HG03442 (cell line): ENCODE data around the gene PSKH1.
A peak's percentile ranks its signal among the peaks of the same experiment; 100 is the strongest.
"Not testable (repeated sequence)": the region's sequence is repeated elsewhere in the genome, so short reads cannot be mapped to it uniquely, and the experiment has no call there.

Experiments
- ATAC-seq: cut with Tn5 transposase; IDR thresholded peaks from one replicate; pipeline ENCODE4 v1.9.1; 2021; ENCODE audit warnings: mild to moderate bottlenecking, moderate library complexity; ENCODE audit not compliant: unreplicated experiment

The PSKH1 gene

DNA sequence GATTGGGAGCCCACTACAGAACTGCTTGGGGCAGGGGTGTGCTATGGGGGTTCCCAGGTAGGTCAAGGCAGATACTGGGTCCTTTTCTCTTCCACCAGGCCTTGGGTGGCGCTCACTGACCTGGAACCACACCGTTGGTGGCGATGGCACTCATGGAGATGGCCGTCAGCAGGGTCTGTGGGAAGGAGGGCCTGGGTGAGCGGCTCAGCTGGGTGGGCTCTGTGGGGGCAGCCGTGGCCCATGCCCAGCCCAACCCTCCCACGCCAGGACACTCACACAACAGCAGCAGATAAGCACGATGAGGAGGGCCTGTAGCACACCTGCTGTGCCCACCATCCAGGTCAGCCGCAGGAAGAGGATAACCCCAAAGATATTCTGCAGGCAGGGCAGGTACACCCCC lies 64.6 kb downstream of the PSKH1 start:
- ATAC-seq = no peak

DNA sequence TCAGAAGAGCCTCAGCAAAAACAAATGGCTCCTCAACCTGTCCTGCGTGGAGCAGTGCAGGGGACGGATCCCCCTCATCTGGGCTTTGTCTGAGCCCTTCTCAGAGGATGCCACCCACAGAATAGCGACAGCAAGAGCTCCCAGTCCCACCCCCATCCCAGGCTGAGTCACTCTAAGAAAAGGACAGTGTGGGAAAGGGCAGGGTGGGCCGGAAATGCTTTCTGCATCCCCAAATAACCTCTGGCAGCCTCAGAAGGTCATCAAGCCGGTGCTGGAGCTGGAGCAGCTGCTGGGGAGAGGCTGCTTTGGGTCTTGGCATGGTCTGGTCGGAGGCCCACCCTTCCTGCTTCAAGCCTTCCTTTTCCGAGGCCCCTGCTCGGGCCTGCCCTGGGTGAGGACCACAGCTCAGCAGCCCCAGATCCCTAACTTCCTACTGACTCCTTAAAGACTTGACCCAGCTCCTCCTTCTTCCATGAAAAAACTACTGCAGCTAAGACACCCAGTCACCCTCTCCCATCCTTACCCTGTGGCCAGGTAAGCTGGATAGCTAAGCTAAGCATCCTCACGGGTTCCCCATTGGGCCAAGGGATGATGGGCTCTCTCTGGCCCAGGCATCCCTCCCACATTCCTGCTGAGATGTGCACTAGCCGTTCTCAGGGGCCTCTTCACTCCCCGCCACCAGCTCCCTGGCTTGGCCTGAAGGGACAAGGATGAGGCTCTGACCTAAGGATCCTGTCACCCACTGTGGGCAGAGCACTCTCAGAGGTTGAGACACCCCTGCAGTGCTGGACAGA lies 66.7 kb downstream of the PSKH1 start:
- ATAC-seq = no peak

- no peak for ATAC-seq
These were observed 68.5 kb downstream of the PSKH1 start for GRCh38 chr16:67961551-67961957.

GRCh38 chr16:67962135-67962534 lies 69.1 kb downstream of the PSKH1 start:
- no peak for ATAC-seq

- no peak for ATAC-seq
These were observed 70.2 kb downstream of the PSKH1 start for GRCh38 chr16:67963292-67963661.

GRCh38 chr16:67963662-67964321 lies 70.7 kb downstream of the PSKH1 start:
- ATAC-seq = no peak

DNA sequence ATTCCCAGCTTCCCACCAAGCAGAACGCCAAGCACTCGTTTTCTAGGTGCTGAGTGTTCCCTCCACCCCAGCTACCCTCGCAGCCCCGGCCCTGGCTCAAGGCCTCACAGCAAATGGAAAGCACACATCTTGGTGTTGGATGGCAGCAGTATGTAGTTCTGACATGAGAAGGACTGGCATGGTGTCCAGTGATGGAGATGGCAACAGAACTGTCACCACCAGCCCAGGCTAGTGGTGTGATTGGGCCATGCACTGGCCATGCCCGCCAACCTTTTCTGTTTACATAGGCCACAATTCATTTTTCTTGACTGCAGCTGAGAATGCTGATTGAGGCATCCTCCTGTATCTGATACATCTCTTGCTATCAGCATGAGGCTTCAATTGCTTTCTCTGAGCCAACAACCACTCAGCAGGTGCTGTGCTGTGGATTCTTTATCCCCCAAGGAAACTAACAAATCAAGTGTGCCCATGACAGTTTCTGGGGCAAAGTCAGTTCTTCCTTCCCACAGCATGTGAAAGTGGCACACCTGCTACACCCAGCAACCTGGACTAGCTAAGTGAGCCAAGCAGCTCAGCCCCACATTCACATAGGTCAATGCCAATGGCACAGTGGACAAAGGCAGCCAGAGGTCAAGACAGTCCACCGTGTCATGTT lies 71.5 kb downstream of the PSKH1 start:
- no peak for ATAC-seq

- ATAC-seq = no peak
These were observed 72.9 kb downstream of the PSKH1 start for GRCh38 chr16:67965668-67966548.

DNA sequence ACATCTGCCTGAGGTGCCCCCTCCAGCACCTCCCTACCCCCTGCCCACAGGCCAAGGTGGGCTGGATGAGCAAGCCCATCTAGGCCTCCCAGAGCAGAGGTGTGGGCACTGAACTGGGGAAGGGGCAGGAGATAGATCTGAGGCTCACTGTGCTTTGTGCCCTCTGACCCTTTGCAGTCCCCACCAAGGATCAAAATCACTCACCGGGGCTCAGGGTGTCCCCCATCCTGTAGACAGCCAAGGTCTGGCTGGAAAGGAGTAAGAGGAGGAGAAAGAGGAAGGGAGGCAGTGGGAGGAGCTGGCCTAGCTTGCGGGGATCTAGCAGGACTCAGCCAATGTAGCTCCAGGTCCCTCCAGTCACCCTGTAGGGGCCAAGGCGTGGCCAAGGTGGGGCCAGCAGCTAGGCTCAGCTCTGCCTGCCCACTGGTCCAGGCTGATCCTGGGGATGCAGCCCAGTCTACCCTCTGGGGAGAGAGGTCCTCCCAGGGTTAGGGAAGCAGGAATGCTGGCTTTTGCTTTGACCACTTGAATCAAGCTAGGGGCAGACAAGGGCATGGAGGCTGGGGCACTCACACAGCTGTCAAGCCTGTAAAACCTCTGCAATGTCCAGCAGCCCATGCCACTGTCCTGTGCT lies 73.6 kb downstream of the PSKH1 start:
- ATAC-seq = no peak

DNA sequence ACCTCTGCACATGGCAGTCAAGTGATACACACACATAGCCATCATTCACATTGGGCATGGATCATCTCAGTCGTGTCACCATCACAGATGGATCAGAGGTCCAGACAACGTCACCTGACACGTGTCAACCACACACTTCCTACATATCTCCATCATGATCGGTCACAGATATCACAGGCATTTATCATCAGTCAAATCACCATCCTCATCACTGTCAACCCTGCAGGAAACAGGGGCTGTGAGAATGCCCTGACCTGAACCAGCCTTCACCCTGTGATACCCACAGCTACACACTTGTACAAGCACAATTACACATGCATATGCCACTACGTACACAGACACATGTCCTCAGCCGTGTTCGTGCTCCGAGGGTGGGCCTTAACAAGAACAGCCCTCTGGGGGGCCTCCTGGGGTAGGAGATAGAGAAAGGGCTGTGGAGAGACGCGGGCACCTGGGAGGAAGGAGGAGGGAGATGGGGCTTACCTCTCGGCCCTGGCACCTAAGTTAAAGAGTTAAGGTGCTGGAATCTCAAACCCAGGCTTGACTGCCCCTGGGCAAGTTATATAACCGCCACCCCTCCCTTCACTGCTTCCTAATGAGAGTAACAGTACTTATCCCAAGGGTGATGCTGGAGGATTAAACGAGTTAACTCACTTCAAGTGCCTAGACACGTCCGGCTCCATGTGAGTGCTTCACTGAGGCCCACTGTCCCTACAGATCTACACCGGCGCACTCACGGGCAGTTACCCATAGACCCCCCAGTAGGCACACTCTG lies 74.3 kb downstream of the PSKH1 start:
- no peak for ATAC-seq

- peak; percentile 22 for ATAC-seq
These were observed 74.9 kb downstream of the PSKH1 start for GRCh38 chr16:67967958-67968399.

GRCh38 chr16:67968400-67969253 lies 75.6 kb downstream of the PSKH1 start, which contains the start of gene SLC12A4:
TSS of gene SLC12A4 (minus strand) at chr16:67968637. CDS start at chr16:67968553, 84 bp downstream.
- ATAC-seq = peak; percentile 65

DNA sequence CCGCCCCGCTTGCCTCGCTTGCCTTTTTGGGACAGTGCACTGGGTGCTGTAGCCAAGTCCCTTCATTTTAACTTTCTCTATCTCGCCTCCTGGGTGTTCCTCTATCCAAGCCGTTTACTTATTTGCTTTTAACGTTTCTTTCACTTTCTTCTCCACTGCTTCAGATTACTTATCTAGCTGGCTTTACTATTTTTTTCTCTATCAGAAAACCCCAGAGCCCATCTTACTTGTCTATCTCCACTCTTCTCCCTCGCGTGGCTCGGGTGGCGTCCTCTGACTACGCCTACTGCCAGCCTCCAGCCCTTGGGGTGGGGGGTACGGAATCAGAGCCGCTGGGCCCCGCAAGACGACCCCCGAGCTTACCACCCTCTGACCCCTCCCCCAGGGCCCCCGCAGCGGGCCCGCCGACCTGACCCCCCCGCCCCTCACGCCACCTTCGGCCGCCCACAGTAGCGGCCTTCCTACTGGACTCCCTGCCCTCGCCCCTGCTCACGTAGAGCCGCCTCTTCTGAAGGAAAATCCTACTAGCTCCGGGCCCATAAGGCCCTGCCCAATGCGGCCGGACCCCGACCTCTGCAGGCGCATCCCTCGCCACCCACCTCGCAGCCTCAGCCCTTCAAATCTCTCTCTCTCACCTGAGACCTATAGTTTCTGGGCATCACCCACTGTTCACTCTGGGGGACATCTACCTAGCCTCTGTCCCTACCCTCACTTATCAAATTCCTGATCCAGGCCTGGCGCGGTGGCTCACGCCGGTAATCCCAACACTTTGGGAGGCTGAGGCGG lies 76.4 kb downstream of the PSKH1 start:
- ATAC-seq = no peak

DNA sequence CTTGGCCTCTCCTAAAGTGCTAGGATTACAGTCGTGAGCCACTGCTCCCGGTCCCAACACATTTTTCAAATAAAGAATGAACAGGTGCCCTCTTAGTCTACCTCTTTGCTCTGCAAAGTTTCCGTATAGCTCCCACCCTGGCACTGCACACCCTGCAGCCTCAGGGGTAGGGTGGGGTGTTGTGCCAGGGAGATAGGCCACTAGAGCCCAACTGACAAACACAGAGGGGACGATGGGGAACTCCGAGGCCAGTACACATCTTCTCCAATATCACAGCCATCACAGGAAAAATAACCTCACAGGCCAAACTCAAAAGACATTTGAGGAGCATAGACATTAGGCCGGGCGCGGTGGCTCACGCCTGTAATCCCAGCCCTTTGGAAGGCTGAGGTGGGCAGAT lies 78.1 kb downstream of the PSKH1 start:
- ATAC-seq = no peak

DNA sequence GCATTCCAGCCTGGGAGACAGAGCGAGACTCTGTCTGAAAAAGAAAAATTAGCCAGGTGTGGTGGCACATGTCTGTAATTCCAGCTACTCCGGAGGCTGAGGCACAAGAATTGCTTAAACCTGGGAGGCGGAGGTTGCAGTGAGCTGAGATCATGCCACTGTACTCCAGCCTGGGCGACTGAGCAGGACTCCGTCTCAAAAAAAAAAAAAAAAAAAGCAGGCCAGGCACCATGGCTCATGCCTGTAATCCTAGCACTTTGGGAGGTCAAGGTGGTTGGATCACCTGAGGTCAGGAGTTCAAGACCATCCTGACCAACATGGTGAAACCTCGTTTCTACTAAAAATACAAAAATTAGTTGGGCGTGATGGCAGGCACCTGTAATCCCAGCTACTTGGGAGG lies 79.2 kb downstream of the PSKH1 start:
- ATAC-seq = not testable (repeated sequence)

DNA sequence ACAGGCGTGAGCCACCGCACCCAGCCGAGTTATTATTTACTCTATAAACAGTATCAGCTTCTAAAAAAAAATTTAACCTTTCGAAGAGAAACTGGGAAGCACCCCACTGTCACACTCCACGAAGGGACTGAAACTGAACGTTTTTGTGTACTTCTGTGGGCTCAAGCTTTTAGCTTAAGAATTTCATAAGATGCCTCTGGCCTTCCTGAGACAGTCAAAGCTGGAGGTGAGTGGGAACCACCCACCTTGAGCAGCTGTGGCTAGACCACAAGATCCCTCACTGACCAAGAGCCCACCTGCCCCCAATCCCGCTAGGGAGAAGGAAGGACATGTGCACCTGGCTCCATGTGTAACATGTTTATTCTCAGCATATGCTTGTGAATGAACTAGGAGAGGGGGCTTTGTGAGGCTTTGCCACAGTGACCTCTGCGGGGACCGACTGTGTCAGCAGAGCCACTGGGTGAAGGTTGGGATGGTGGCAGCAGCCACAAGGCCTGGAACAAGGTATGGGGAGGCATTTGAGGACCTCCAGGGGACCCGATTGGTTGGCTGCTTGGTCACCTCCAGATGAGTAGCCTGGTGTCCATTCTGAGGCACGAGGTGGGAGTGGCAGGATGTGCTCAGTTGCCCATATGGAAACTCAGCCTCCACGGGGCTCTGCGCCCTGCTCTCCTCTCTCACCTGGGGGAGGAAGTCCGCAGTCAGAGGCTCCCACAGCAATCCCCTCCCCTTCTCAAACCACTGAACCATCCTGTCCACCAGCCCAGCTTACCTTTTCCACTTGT lies 82.5 kb downstream of the PSKH1 start:
- ATAC-seq = no peak

DNA sequence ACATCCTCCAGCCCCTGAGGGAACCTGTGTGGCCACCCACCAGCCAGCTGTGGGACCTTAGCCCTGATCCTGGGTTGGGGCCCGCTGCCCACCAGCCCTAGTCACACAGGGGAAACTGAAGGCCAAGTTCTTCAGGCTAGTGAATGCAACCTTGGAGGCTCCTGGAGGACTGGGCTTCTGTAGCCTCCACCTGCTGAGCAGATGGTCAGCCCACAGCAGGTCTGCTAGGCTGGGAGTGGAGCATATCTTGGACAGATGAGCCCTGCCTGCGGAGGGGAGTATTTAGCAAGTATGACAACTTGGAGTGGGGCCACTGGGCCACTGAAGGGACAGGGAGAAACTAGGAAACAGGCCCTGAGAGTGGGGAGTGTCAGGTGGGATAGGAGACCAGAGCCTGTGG lies 83.2 kb downstream of the PSKH1 start:
- no peak for ATAC-seq
